ENCODE data around the gene STXBP1.

The STXBP1 gene

GRCh38 chr9:127706836-127707241 is 94.8 kb downstream of the STXBP1 start, which contains the start of gene CFAP157:
Gene CFAP157, plus strand, starts transcription at chr9:127706988. Its CDS starts 44 bp downstream, at chr9:127707032.
- no peak within 1 kb of the TSS for H3K4me3 ChIP-seq (ENCODE audit: low read depth in 1 of 2, low read length in 2 of 2)
- no peak for DNase-seq
- peaks cover 10% of the 10 kb centered on the region for H3K4me1 ChIP-seq (ENCODE audit: insufficient read depth, low read length)
- H3K27ac ChIP-seq (ENCODE audit: low read length): no peak within 1 kb of the TSS
- no peak within 1 kb of the TSS for H3K9ac ChIP-seq (ENCODE audit: low read depth, low read length)
- no peak for ATAC-seq (ENCODE audit: insufficient read depth, low read depth)
- no peak within 1 kb of the TSS for H2AFZ ChIP-seq (ENCODE audit: low read depth, low read length)
- H3K9me3 ChIP-seq (ENCODE audit: insufficient read depth, low read length, severe bottlenecking): no peaks in the 10 kb centered on the region
- H3K36me3 ChIP-seq (ENCODE audit: insufficient read depth, low read length): no peaks in the 10 kb centered on the region
- H3K27me3 ChIP-seq (ENCODE audit: insufficient read depth, low read length, poor library complexity): no peaks in the 10 kb centered on the region
- TF ChIP-seq, protein P1, sequence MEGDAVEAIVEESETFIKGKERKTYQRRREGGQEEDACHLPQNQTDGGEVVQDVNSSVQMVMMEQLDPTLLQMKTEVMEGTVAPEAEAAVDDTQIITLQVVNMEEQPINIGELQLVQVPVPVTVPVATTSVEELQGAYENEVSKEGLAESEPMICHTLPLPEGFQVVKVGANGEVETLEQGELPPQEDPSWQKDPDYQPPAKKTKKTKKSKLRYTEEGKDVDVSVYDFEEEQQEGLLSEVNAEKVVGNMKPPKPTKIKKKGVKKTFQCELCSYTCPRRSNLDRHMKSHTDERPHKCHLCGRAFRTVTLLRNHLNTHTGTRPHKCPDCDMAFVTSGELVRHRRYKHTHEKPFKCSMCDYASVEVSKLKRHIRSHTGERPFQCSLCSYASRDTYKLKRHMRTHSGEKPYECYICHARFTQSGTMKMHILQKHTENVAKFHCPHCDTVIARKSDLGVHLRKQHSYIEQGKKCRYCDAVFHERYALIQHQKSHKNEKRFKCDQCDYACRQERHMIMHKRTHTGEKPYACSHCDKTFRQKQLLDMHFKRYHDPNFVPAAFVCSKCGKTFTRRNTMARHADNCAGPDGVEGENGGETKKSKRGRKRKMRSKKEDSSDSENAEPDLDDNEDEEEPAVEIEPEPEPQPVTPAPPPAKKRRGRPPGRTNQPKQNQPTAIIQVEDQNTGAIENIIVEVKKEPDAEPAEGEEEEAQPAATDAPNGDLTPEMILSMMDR (IDR thresholded peaks at IDR 0.05; ENCODE audit: borderline replicate concordance, extremely low read depth, low read length, poor library complexity, severe bottlenecking): no peak
- TF ChIP-seq EZH2 (IDR thresholded peaks at IDR 0.05; ENCODE audit: borderline replicate concordance, low read depth, low read length, severe bottlenecking): no peak
- peaks cover 12% of the 10 kb centered on the region for H4K20me1 ChIP-seq (ENCODE audit: insufficient read depth, low read length)
- no peak within 1 kb of the TSS for H3K4me2 ChIP-seq (ENCODE audit: insufficient read depth, low read length)
- no peaks in the 10 kb centered on the region for H3K79me2 ChIP-seq (ENCODE audit: insufficient read depth, low read length)

DNA sequence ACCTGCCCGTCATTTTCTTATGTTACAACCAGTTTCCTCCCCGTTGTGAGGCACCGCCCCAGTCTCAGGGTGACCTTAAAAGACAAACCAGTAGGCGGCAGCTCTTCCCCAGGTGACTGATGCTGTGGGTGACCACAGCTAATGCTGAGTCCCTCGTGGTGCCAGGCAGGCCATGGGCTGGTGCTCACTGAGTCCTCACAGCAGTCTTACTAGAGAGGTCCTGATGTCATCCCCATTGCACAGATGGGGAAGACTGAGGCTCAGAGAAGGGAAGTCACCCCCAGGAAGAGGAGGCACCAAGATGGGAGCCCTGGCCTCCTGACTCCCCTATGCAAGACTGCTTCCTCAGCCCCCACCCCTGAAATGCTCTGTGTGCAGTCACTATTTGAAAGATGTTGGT is 95.7 kb downstream of the STXBP1 start:
- no peak overlapping the region for H3K4me3 ChIP-seq (ENCODE audit: low read depth in 1 of 2, low read length in 2 of 2)
- no peak for TF ChIP-seq EZH2 (IDR thresholded peaks at IDR 0.05; ENCODE audit: borderline replicate concordance, low read depth, low read length, severe bottlenecking)
- TF ChIP-seq, protein P1 (IDR thresholded peaks at IDR 0.05; ENCODE audit: borderline replicate concordance, extremely low read depth, low read length, poor library complexity, severe bottlenecking): no peak
- peaks cover 21% of the 10 kb centered on the region for H4K20me1 ChIP-seq (ENCODE audit: insufficient read depth, low read length)
- no peaks in the 10 kb centered on the region for H3K9me3 ChIP-seq (ENCODE audit: insufficient read depth, low read length, severe bottlenecking)
- no peak overlapping the region for H2AFZ ChIP-seq (ENCODE audit: low read depth, low read length)
- H3K79me2 ChIP-seq (ENCODE audit: insufficient read depth, low read length): no peaks in the 10 kb centered on the region
- no peaks in the 10 kb centered on the region for H3K27me3 ChIP-seq (ENCODE audit: insufficient read depth, low read length, poor library complexity)
- no peak overlapping the region for H3K4me2 ChIP-seq (ENCODE audit: insufficient read depth, low read length)
- DNase-seq (no peak), ATAC-seq (ENCODE audit: insufficient read depth, low read depth) (no peak)
- H3K9ac ChIP-seq (ENCODE audit: low read depth, low read length): no peak overlapping the region
- H3K27ac ChIP-seq (ENCODE audit: low read length): no peak overlapping the region
- peaks cover 14% of the 10 kb centered on the region for H3K4me1 ChIP-seq (ENCODE audit: insufficient read depth, low read length)
- no peaks in the 10 kb centered on the region for H3K36me3 ChIP-seq (ENCODE audit: insufficient read depth, low read length)

GRCh38 chr9:127708952-127709587 is 97.0 kb downstream of the STXBP1 start:
- Histone ChIP-seq H4K20me1 (ENCODE audit: insufficient read depth, low read length) (peaks cover 21% of the 10 kb centered on the region), H3K79me2 (ENCODE audit: insufficient read depth, low read length) (no peaks in the 10 kb centered on the region), H3K4me2 (ENCODE audit: insufficient read depth, low read length) (no peak overlapping the region), H2AFZ (ENCODE audit: low read depth, low read length) (no peak overlapping the region), H3K27ac (ENCODE audit: low read length) (no peak overlapping the region), H3K4me1 (ENCODE audit: insufficient read depth, low read length) (peaks cover 16% of the 10 kb centered on the region), H3K9me3 (ENCODE audit: insufficient read depth, low read length, severe bottlenecking) (no peaks in the 10 kb centered on the region), H3K27me3 (ENCODE audit: insufficient read depth, low read length, poor library complexity) (no peaks in the 10 kb centered on the region), H3K9ac (ENCODE audit: low read depth, low read length) (no peak overlapping the region), H3K4me3 (ENCODE audit: low read depth in 1 of 2, low read length in 2 of 2) (no peak overlapping the region), H3K36me3 (ENCODE audit: insufficient read depth, low read length) (no peaks in the 10 kb centered on the region)
- DNase-seq (no peak), ATAC-seq (ENCODE audit: insufficient read depth, low read depth) (no peak)
- no peak for TF ChIP-seq EZH2 (IDR thresholded peaks at IDR 0.05; ENCODE audit: borderline replicate concordance, low read depth, low read length, severe bottlenecking)
- TF ChIP-seq, protein P1 (IDR thresholded peaks at IDR 0.05; ENCODE audit: borderline replicate concordance, extremely low read depth, low read length, poor library complexity, severe bottlenecking): no peak

All from DND-41 (cell line).